K562 (cell line): ENCODE measurements around the gene PITHD1. TPM values are rescaled to one million over a fixed set of nuclear protein-coding genes. Genes with fewer than 3 reads are reported as not detected.

Experiments
- CBX3 ChIP-seq, 2 experiments: IDR thresholded peaks; 1 replicate in 1 of 2; 2 replicates in 1 of 2; pipeline ENCODE4 v1.6.1; 2012; ENCODE audit warnings: inconsistent platforms in 2 of 2, low read length in 2 of 2, borderline replicate concordance in 1 of 2, control low read depth in 1 of 2
- E2F1 ChIP-seq: sonication (generic); formaldehyde crosslinking; IDR thresholded peaks from 2 replicates; pipeline ENCODE4 v1.8.1; 2023; ENCODE audit warnings: mild to moderate bottlenecking, missing genetic modification reagents, moderate library complexity
- NR4A1 ChIP-seq, 2 experiments: fragments of 250-450 bp in 1 of 2; fragments of 450-650 bp in 1 of 2; sonication (Bioruptor Pico) in 1 of 2; IDR thresholded peaks; 2 replicates each; pipeline versions ENCODE4 v1.4.0 to v1.6.1; 2016 to 2020; ENCODE audit warnings: mild to moderate bottlenecking in 2 of 2, missing compliant biosample characterization in 1 of 2, missing genetic modification characterization in 1 of 2, moderate library complexity in 1 of 2
- POLR2B ChIP-seq: fragments of 450-650 bp; IDR thresholded peaks from 2 replicates; pipeline ENCODE4 v1.6.1; 2018; ENCODE audit warnings: low read depth; ENCODE audit not compliant: partially characterized antibody
- POLR2H ChIP-seq: IDR thresholded peaks from 2 replicates; pipeline ENCODE4 v1.6.1; 2016; ENCODE audit warnings: missing genetic modification characterization, low read depth, mild to moderate bottlenecking, control low read depth, missing compliant biosample characterization, moderate library complexity
- VEZF1 ChIP-seq: fragments of 200-800 bp; sonication (Bioruptor generic); IDR thresholded peaks from 2 replicates; pipeline ENCODE4 v1.6.1; 2017; ENCODE audit warnings: missing genetic modification characterization, missing compliant biosample characterization
- polyA plus RNA-seq, 8 experiments: library from polyadenylated mRNA; depleted of rRNA in 4 of 8; stranded (reverse) in 5 of 8; unstranded in 3 of 8; fragments of >200 nt; fragmentation: Nextera tagmentation in 2 of 8; fragmentation: Illumina TruSeq in 1 of 8; extraction: Ambion mirVana in 2 of 8; extraction: Trizol in 1 of 8; gene quantifications; 2 replicates each; pipeline versions ENCODE4 v1.2.1 to v1.2.3, GENCODE V29; 2011 to 2014; ENCODE audit warnings: inconsistent platforms in 1 of 8, missing spikeins in 1 of 8
- total RNA-seq, 7 experiments: library from RNA; depleted of rRNA in 6 of 7; stranded (reverse); fragments of >200 nt in 6 of 7; fragmentation: Illumina TruSeq in 2 of 7; extraction: Trizol in 2 of 7; gene quantifications; 2 replicates each; pipeline versions ENCODE4 v1.2.1 to v1.2.3, GENCODE V29; 2011 to 2021; ENCODE audit warnings: low replicate concordance in 1 of 7

Gene PITHD1
- total and polyA plus RNA-seq, 9 of the 15 experiments (the other 6 are each of a cell fraction or from before 2014, with no cell fraction given) = 46.5 to 175 (median 149) TPM

- TF ChIP-seq VEZF1 (CRISPR knock-in tag) (peak; percentile 92), E2F1 (CRISPR knock-in tag) (peak; percentile 50; the same call in 1 of the 2 replicates), CBX3 (IDR thresholded peaks at IDR 0.05; ENCODE audit: borderline replicate concordance in 1 of 2, low read length in 2 of 2) (peak in 1 of 2 experiments; percentile 57; a peak in 1 of 3 replicates), POLR2H (tag) (peak; percentile 90), NR4A1 (CRISPR knock-in tag; IDR thresholded peaks at IDR 0.05) (no peak), NR4A1 (tag; IDR thresholded peaks at IDR 0.05) (no peak), POLR2B (peak; percentile 95)
Observed at GRCh38 chr1:23825076-23825761, 47.0 kb downstream of the PITHD1 start, which contains the start of gene HMGCL (continued).
